ENCODE results near the gene PDLIM1.

GRCh38 chr10:95295031-95295755, 4.4 kb upstream of the PDLIM1 start:
- no peak for TF ChIP-seq ZNF70 (CRISPR knock-in tag; IDR thresholded peaks at IDR 0.05)
- TF ChIP-seq ZFP30 (CRISPR knock-in tag; IDR thresholded peaks at IDR 0.05), result no peak
- no peak for TF ChIP-seq ARNTL (CRISPR knock-in tag; IDR thresholded peaks at IDR 0.05; ENCODE audit: borderline replicate concordance, low read depth)
- TF ChIP-seq PPARA (CRISPR knock-in tag; IDR thresholded peaks at IDR 0.05; ENCODE audit: borderline replicate concordance), result no peak
- no peak for TF ChIP-seq ZFP3 (CRISPR knock-in tag; IDR thresholded peaks at IDR 0.05)
- TF ChIP-seq TCF4 (CRISPR knock-in tag; IDR thresholded peaks at IDR 0.05; ENCODE audit: borderline replicate concordance), result no peak
- no peak for TF ChIP-seq GLIS3 (CRISPR knock-in tag; IDR thresholded peaks at IDR 0.05)
